Kidney (tissue), 14 donors: ENCODE measurements around the gene AP2A1. TPM values are rescaled to one million over a fixed set of nuclear protein-coding genes. Genes with fewer than 3 reads are reported as not detected.

Experiments
- DNase-seq, 5 donors: peaks; one replicate each; pipeline ENCODE4 v3.0.0-alpha.2; 2013 to 2020
- FAIRE-seq: peaks from 2 replicates; lab custom pipeline; 2012; peaks lifted over from hg19 to GRCh38; lab: Jason Lieb, UNC
- H3K27ac ChIP-seq, 2 donors: one replicate each; pipeline ENCODE4 v1.7.0; 2013; ENCODE audit warnings: low read depth in 2 of 2, low read length in 2 of 2, inconsistent platforms in 1 of 2
- H3K27me3 ChIP-seq: one replicate; pipeline ENCODE4 v1.7.1; 2013; ENCODE audit warnings: low read length, inconsistent platforms; ENCODE audit not compliant: control insufficient read depth, insufficient read depth
- H3K36me3 ChIP-seq, 3 donors: one replicate each; pipeline versions ENCODE4 v1.7.0 to v1.7.1; 2013; ENCODE audit warnings: low read length in 3 of 3, control low read depth in 1 of 3, inconsistent platforms in 1 of 3; ENCODE audit not compliant: insufficient read depth in 3 of 3, control insufficient read depth in 2 of 3
- H3K4me1 ChIP-seq, 3 donors: one replicate each; pipeline versions ENCODE4 v1.7.0 to v1.7.1; 2013; ENCODE audit warnings: low read length in 3 of 3, inconsistent platforms in 1 of 3, low read depth in 1 of 3; ENCODE audit not compliant: control insufficient read depth in 2 of 3, insufficient read depth in 2 of 3
- H3K4me3 ChIP-seq, 3 donors: one replicate each; pipeline versions ENCODE4 v1.7.0 to v1.8.1; 2013; ENCODE audit warnings: low read length in 3 of 3, control low read depth in 1 of 3, inconsistent platforms in 1 of 3
- H3K9ac ChIP-seq, 3 donors: one replicate each; pipeline versions ENCODE4 v1.7.0 to v1.7.1; 2013; ENCODE audit warnings: low read length in 3 of 3, control low read depth in 1 of 3, inconsistent platforms in 1 of 3
- H3K9me3 ChIP-seq, 3 donors: one replicate each; pipeline versions ENCODE4 v1.7.0 to v1.7.1; 2013; ENCODE audit warnings: low read length in 3 of 3, control low read depth in 1 of 3, inconsistent platforms in 1 of 3; ENCODE audit not compliant: control insufficient read depth in 2 of 3, insufficient read depth in 1 of 3
- CTCF ChIP-seq: IDR thresholded peaks from 3 replicates; pipeline ENCODE4 v1.5.1; 2012; ENCODE audit warnings: mild to moderate bottlenecking, moderate library complexity, borderline replicate concordance; ENCODE audit not compliant: insufficient read depth; ENCODE audit errors: extremely low read depth
- intact Hi-C: fragments of 100-400 bp; cut with DNase I; formaldehyde crosslinking; loops from one replicate; pipeline ENCODE4 v1.11.1; 2022
- polyA plus RNA-seq: library from polyadenylated mRNA; stranded (reverse); fragments of 350-450 nt; fragmentation: Illumina TruSeq; extraction: RNeasy Lipid Tissue Mini Kit (QIAGEN cat#74804); gene quantifications from one replicate; pipeline ENCODE4 v1.2.3, GENCODE V29; 2014; ENCODE audit warnings: low read depth, low replicate concordance; ENCODE audit not compliant: insufficient read depth
- total RNA-seq: library from RNA; stranded (reverse); fragmentation: NEBNext Ultra II Directional; extraction: Animal tissue kit (Norgen Biotek cat#: 25700); gene quantifications from one replicate; pipeline ENCODE4 v1.2.1, GENCODE V29; 2021
- donor health status: control.
- donor health status: control.
- donor health status: control.
- donor health status: control.
- donor health status: control.
- donor health status: DM: yes; HTN: yes; CAD: no.
- donor health status: Normal renal cell carcinoma (clear cell type).

Gene AP2A1
- total and polyA plus RNA-seq, 2 donors from 2014 or later: 32.0 to 70.0 TPM

DNA sequence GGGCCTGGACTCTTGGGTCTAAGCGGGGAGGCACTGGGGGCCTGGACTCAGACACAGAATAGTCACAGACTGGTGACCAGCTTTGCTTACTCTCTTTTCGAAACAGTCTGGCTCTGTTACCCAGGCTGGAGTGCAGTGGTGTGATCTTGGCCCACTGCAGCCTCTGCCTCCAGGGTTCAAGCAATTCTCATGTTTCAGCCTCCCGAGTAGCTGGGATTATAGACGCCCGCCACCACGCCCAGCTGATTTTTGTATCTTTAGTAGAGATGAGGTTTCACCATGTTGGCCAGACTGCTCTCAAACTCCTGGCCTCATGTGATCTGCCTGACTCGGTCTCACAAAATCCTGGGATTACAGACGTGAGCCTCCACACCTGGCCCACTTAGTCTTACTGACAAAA, 62.4 kb downstream of the AP2A1 start:
- Histone ChIP-seq H3K27me3 (no peaks in the 10 kb centered on the region), H3K9me3 (no peaks in the 10 kb centered on the region), H3K9ac (no peak overlapping the region), H3K4me3 (no peak overlapping the region), H3K27ac (no peak overlapping the region), H3K4me1 (no peaks in the 10 kb centered on the region), H3K36me3 (peaks cover 0 to 37% (median 8%) of the 10 kb centered on the region in 3 donors)
- TF ChIP-seq CTCF: no peak
- DNase-seq (no peak), FAIRE-seq (no peak)
- intact Hi-C loops: no loop called here

GRCh38 chr19:49829721-49830120, 62.9 kb downstream of the AP2A1 start:
- intact Hi-C loops: no loop called here
- Histone ChIP-seq H3K9me3 (no peaks in the 10 kb centered on the region), H3K36me3 (peaks cover 0 to 38% (median 10%) of the 10 kb centered on the region in 3 donors), H3K27me3 (no peaks in the 10 kb centered on the region), H3K4me1 (no peaks in the 10 kb centered on the region), H3K4me3 (no peak overlapping the region), H3K9ac (no peak overlapping the region), H3K27ac (no peak overlapping the region)
- no peak for TF ChIP-seq CTCF
- DNase-seq (no peak), FAIRE-seq (no peak)

GRCh38 chr19:49830766-49831165, 64.0 kb downstream of the AP2A1 start:
- H3K36me3 ChIP-seq: peaks cover 0 to 41% (median 10%) of the 10 kb centered on the region in 3 donors
- H3K9ac ChIP-seq: no peak overlapping the region
- no peak for DNase-seq
- no peaks in the 10 kb centered on the region for H3K9me3 ChIP-seq
- no peak for TF ChIP-seq CTCF
- H3K4me1 ChIP-seq: no peaks in the 10 kb centered on the region
- H3K4me3 ChIP-seq: no peak overlapping the region
- no peak overlapping the region for H3K27ac ChIP-seq
- H3K27me3 ChIP-seq: no peaks in the 10 kb centered on the region
- no peak for FAIRE-seq
- intact Hi-C loops: no loop called here

- Histone ChIP-seq H3K36me3 (peaks cover 0 to 41% (median 10%) of the 10 kb centered on the region in 3 donors), H3K4me1 (no peaks in the 10 kb centered on the region), H3K27me3 (no peaks in the 10 kb centered on the region), H3K4me3 (no peak overlapping the region), H3K9ac (no peak overlapping the region), H3K9me3 (no peaks in the 10 kb centered on the region), H3K27ac (no peak overlapping the region)
- intact Hi-C loops: no loop called here
- FAIRE-seq (no peak), DNase-seq (no peak)
- TF ChIP-seq CTCF: no peak
Observed at GRCh38 chr19:49831592-49831991, 64.8 kb downstream of the AP2A1 start.
